ENCODE results near the gene PGRMC1. TPM values are rescaled to one million over a fixed set of nuclear protein-coding genes. Genes with fewer than 3 reads are reported as not detected.

The PGRMC1 gene
- total and polyA plus RNA-seq, 2 experiments from 2014 or later, result 235 to 370 TPM

GRCh38 chrX:119230850-119231249, 5.2 kb upstream of the PGRMC1 start:
- H3K79me2 ChIP-seq (replicated peaks; ENCODE audit: insufficient read depth), result no peaks in the 10 kb centered on the region
- no peaks in the 10 kb centered on the region for H4K20me1 ChIP-seq (replicated peaks; ENCODE audit: insufficient read depth)
- H3K27ac Mint-ChIP-seq, result no peak overlapping the region
- no peak overlapping the region for H3K4me2 ChIP-seq
- no peaks in the 10 kb centered on the region for H3K9me2 ChIP-seq (ENCODE audit: insufficient read depth)
- TF ChIP-seq CREB1 (CRISPR knock-in tag; IDR thresholded peaks at IDR 0.05; ENCODE audit: low read depth), result no peak
- no peak for TF ChIP-seq EZH2 (IDR thresholded peaks at IDR 0.05; ENCODE audit: low read depth, unreplicated experiment)
- TF ChIP-seq ZNF331 (CRISPR knock-in tag; IDR thresholded peaks at IDR 0.05; ENCODE audit: low read depth), result no peak
- TF ChIP-seq ZNF462 (CRISPR knock-in tag; IDR thresholded peaks at IDR 0.05), result no peak
- no peak for TF ChIP-seq STAT1 (IDR thresholded peaks at IDR 0.05; ENCODE audit: unreplicated experiment)
- no peak for TF ChIP-seq NANOG (IDR thresholded peaks at IDR 0.05; ENCODE audit: borderline replicate concordance)
- no peak for TF ChIP-seq EZH2phosphoT487 (IDR thresholded peaks at IDR 0.05; ENCODE audit: unreplicated experiment)
- TF ChIP-seq ETS1 (IDR thresholded peaks at IDR 0.05), result no peak
- TF ChIP-seq POLR2AphosphoS5 (IDR thresholded peaks at IDR 0.05; ENCODE audit: low read depth), result no peak
- TF ChIP-seq ZNF114 (CRISPR knock-in tag; IDR thresholded peaks at IDR 0.05), result no peak
- TF ChIP-seq REST (IDR thresholded peaks at IDR 0.05; ENCODE audit: unreplicated experiment), result no peak
- no peak overlapping the region for H3K4me3 Mint-ChIP-seq
- H2AFZ ChIP-seq, result no peak overlapping the region
- no peak overlapping the region for H3K4me3 ChIP-seq
- ATAC-seq (no peak), DNase-seq (ENCODE audit: low spot score) (no peak)
- no peaks in the 10 kb centered on the region for H3K36me3 Mint-ChIP-seq (ENCODE audit: low read depth)
- H3F3A ChIP-seq (replicated peaks; ENCODE audit: low read depth), result 0 out of 2 replicates have a peak, but pooled peaks cover 3% of the 10 kb centered on the region
- H3K27ac ChIP-seq (ENCODE audit: low read depth), result no peak overlapping the region
- no peaks in the 10 kb centered on the region for H3K27me3 ChIP-seq (ENCODE audit: insufficient read depth)
- H3K27me3 Mint-ChIP-seq (ENCODE audit: insufficient read depth, low read depth, poor library complexity), result peaks cover 8% of the 10 kb centered on the region
- H3K9me3 Mint-ChIP-seq, result no peaks in the 10 kb centered on the region
- no peaks in the 10 kb centered on the region for H3K36me3 ChIP-seq (ENCODE audit: insufficient read depth)
- peaks cover 13% of the 10 kb centered on the region for H3K4me1 ChIP-seq (ENCODE audit: insufficient read depth)
- H3K4me1 Mint-ChIP-seq, result peaks cover 28% of the 10 kb centered on the region

Data from GM23338 (cell line).